Ovary (tissue), 3 donors: ENCODE measurements around the gene COL8A1.

Experiments used
- CTCF ChIP-seq, 3 donors: fragments of 450-650 bp in 2 of 3; fragments of 200-600 bp in 1 of 3; IDR thresholded peaks; one replicate each; pipeline versions ENCODE4 v1.5.1 to v1.8.0; 2016 to 2022; ENCODE audit warnings: antibody characterized with exemption in 3 of 3, mild to moderate bottlenecking in 1 of 3
- EP300 ChIP-seq: sonication (generic); formaldehyde crosslinking; IDR thresholded peaks from one replicate; pipeline ENCODE4 v1.6.1; 2017; ENCODE audit warnings: antibody characterized with exemption
- POLR2A ChIP-seq: fragments of 450-650 bp; IDR thresholded peaks from one replicate; pipeline ENCODE4 v1.6.1; 2017; ENCODE audit warnings: antibody characterized with exemption, mild to moderate bottlenecking, moderate library complexity
- donor health status: DM: no; HTN: no; CAD: no.

GRCh38 chr3:99627062-99627826, 11.2 kb upstream of the COL8A1 start:
- TF ChIP-seq CTCF (IDR thresholded peaks at IDR 0.05): no peak
- TF ChIP-seq EP300: no peak
- no peak for TF ChIP-seq POLR2A
